Dermis blood vessel endothelial cell (primary cell): ENCODE measurements around the gene ACAD9. TPM values are rescaled to one million over a fixed set of nuclear protein-coding genes. Genes with fewer than 3 reads are reported as not detected.
A peak's percentile ranks its signal among the peaks of the same experiment; 100 is the strongest.
"Not testable (repeated sequence)": the region's sequence is repeated elsewhere in the genome, so short reads cannot be mapped to it uniquely, and the experiment has no call there.

Experiments used
- DNase-seq: peaks from one replicate; pipeline ENCODE4 v3.0.0; 2010
- total RNA-seq: library from RNA; depleted of rRNA; stranded (reverse); fragments of >200 nt; gene quantifications from 2 replicates; pipeline ENCODE4 v1.2.3, GENCODE V29; 2014

The ACAD9 gene
- total RNA-seq, 1 donor from 2014 or later = 47.5 TPM

DNA sequence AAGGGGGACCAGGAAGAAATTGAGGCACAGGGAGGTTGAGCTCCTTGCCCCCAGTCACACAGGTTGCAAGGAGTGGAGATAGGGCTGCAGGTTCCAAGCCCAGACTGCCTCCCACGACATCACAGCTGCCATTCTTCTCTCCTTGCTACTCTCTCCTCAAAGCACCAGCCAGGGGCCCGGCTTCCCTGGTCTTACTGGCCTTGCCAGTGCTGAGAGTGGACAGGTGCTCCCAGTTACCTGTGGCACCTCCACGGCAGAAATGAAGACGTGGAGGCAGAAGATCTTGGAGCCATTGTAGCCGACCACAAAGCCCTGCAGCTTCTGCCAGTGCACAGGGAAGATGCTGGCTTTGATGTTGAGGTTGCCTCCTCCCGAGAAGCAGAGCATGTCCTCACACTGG is 17.9 kb upstream of the ACAD9 start:
- no peak for DNase-seq

DNA sequence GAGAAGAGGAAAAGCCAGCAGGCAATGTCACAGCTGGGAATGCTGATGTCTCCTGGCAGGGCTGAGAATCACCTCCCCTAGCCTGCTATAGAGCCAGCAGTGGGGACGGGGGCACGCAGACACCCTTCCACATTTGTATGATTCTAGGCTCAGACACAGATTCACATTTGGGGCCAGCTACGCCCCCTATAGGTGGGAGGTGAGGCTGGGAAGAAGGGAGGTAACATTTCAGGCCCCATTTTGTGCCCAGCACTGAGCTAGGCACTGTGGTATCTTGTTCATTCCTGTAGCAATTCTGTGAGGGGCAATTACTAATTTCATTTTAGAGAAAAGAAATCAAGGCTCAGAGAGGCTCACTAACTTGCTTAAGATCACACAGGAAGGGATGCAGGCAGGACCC is 15.9 kb upstream of the ACAD9 start:
- DNase-seq = peak; percentile 10

- DNase-seq = no peak
Measured at GRCh38 chr3:128864351-128864811, 15.0 kb upstream of the ACAD9 start.

DNA sequence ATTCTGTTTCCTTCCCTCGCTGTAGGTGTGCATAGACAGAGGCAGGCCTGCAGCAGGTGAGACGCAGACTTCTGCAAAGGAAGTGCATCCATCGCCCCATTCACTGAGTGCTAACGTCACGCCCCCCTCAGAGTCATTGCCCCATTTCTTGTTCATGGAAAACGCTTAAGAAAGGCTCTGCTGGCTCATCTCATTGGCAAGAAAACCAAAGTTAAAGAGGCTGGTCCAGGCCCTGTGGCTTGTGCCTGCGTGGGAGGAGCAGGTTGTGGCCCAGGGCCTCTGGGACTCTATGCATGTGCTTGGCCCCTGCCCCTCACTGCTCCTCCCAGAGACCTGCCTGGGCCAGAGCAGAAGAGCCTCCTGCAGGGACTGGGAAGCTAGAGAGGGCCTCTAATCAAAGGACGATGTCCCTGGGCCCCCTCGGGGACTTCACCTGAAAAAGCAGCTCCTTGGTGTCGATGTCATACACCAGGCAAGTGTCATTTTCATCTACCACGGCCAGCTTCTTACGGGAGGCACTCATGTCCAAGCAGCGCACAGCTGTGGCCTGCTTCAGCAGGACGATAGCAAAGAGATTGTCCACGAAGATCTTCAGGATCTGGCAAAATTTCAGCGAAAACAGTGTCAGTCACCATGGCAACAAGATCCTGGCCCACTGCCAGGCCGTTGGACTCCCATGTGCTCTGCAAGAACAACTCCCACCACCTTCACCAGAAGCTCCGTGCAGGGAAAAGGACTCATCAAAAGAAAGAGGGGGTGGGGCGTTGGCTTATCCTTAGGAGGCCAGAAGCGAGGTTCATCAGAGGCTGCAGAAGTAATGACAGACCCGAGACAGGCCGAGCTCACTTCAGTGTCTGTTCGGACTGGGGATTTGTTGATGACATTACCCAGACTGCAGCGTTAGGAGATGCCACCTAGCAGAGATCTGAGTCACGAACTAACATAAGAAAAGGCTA is 14.3 kb upstream of the ACAD9 start:
- peak; percentile 15 for DNase-seq

DNA sequence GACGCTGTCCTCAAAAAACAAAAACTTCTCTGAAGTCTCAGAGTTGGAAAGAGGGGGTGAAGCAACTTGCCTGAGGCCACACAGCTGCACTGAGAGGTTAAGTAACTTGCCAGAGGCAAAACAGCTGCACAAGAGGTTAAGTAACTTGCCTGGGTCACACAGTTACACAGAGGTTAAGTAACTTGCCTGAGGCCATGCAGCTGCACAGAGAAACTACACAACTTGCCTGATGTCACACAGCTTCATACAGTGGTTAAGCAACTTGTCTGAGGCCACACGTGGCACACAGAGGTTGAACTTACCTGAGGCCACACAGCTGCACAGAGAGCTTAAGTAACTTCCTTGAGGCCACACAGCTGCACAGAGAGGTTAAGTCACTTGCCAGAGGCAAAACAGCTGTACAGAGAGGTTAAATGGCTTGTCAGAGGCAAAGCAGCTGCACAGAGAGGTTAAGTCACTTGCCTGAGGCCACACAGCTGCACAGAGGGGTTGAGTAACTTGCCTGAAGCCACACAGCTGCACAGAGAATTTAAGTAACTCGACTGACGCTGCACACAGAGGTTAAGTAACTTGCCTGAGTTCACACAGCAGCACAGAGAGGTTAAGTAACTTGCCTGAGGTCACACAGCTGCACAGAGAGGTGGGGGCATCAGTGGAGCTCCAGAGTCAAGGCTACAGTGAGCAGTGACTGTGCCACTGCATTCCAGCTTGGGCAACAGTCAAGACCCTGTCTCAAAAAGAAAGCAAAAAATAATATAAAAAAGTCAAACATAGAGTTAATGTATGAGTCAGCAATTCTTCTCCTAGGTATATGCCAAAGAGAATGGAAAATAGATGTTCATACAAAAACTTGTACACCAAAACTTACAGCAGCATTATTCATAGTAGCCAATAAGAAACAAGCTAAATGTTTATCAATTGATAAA is 12.0 kb upstream of the ACAD9 start:
- DNase-seq = no peak

- no peak for DNase-seq
Measured at GRCh38 chr3:128870347-128870746, 9.1 kb upstream of the ACAD9 start.

- no peak for DNase-seq
Measured at GRCh38 chr3:128872282-128872681, 7.1 kb upstream of the ACAD9 start.

- DNase-seq = no peak
Measured at GRCh38 chr3:128872744-128873143, 6.7 kb upstream of the ACAD9 start.

DNA sequence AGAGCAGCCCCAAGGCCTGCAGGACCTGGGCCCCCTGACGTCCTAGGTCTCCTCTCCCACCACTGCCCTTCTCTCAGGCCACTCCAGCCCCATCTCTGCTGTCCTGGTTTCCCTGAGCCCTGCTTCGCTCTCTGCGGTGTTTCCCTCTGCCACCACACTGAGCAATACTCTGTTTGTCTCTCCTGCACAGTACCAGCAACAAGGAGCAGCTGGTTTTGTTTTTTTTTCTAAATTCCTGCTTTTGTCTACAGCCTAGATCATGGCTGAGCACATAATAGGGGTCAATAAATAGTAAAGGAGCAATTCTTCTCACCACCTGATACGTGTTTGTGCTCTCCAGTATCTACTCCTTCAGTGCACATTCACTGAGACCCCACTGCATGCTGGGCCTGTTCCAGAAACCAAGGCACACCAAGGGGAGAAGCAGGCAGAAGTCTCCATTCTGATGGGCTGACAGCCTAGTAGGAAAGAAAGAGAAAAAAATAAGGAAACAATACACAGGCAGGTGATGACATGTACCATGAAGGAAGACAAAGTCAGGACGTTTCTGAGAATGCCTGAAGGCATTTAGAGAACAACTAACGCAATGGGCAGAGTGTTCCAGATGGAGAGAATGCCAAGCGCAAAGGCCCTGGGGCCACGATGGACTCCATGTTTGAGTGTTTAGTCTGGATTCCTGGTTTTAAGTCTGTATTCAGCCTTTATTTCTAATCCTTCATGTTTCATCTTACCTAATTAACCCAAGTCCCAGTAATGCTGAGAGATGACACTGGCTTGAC is 6.0 kb upstream of the ACAD9 start:
- DNase-seq = no peak

DNA sequence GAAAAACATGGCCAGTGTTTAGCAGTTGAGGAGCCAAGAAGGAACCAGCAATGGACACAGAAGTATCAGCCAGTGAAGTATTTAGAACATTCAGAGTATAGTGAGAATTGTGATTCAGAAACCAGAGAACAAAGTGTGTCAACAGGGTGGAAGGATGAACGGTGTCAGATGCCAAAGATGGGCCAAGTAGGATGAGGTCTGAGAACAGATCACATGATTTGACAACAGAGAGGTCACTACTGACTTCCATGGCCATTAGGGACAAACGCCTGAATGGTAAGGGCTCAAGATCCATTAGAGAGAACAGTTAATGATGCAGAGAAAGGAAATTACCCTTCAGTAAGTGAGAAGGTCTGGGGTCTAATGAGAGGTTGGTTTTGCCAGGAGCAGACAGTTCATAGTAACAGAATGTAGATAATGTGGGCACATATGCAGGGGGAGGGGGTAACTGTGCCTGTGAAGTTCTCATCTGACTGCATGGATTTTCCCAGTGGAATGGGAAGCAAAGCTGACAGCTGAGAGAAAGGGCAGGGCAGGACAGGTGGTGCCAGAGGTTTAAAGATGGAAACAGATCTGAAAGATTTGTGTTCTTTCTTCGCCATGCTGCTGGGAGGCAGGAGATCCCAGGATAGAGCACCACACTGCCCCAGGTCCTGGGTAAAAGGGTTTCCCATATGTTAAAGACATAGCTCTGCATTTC is 4.8 kb upstream of the ACAD9 start:
- no peak for DNase-seq

- DNase-seq = peak; percentile 63
Measured at GRCh38 chr3:128875556-128876120, 3.8 kb upstream of the ACAD9 start.

- no peak for DNase-seq
Measured at GRCh38 chr3:128878011-128878457, 1.4 kb upstream of the ACAD9 start.

DNA sequence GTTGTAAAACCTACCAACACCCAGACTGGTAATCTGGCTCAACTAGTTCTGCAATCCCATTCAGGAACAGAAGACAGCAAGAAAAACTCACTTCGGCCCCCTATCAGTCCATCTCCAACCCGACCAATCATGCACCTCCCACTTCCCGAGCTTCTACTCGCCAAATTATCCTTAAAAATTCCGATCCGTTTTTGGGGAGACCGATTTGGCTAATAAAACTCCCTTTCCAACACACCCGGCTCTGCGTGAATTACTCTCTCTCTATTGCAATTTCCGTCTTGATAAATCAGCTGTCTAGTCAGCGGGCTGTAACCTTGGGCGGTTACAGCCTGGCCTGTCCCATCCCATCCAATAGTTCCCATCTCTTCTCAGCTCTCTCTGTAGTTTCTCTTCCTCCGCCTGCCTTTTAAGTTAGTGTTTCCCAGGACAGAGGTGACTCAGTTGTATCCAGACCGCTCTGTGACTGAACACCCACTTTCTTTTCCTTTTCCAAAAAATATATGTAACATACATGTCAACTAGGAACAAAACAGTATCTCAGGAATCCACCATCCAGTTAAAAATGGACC is 780 bp upstream of the ACAD9 start:
- peak; percentile 61 for DNase-seq

DNA sequence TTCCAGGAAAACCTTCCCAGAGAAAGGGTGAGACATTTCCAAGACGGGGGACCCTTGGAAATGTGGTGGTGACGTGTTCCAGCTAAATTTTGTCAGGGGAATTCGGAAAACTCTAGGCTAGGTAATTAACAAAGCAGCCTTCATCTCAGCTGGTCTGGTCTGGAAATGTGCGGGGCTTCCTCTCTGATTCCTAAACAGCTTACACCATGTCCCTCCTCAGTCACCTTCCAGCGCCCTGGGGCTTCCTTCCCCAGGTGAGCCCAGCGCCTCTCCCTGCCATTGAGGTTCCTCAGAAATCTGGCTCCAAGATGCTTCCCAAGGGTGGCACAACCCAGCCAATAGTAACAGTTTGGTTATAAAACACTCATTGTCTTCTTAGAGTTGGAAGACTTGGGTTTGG is 571 bp downstream of the ACAD9 start:
- no peak for DNase-seq

DNA sequence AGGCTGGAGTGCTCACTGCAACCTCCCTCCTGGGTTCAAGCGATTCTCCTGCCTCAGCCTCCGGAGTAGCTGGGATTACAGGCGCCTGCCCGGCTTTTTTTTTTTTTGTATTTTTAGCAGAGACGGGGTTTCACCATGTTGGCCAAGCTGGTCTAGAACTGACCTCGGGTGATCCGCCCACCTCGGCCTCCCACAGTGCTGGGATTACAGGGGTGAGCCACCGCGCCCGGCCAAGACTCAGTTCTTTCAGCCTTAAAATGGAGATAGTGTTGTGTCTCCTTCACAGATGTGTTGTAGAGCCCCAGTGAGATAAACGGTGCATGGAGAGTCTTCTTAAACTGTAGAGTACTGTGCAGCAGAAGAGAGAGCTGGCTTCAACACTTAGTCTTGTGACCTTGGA is 1.0 kb downstream of the ACAD9 start:
- DNase-seq = not testable (repeated sequence)

DNA sequence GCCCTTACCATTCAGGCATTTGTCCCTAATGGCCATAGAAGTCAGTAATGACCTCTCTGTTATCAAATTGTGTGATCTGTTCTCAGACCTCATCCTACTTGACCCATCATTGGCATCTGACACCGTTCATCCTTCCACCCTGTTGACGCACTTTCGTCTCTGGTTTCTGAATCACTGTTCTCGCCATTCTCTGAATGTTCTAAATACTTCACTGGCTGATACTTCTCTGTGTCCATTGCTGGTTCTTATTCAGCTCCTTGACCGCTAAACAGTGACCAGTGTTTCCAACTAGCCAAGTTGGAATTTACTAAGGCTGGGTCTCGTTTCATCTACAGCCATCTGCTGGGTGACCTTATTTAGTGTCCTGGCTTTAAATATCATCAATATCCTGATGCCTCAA is 2.2 kb downstream of the ACAD9 start:
- DNase-seq = no peak

DNA sequence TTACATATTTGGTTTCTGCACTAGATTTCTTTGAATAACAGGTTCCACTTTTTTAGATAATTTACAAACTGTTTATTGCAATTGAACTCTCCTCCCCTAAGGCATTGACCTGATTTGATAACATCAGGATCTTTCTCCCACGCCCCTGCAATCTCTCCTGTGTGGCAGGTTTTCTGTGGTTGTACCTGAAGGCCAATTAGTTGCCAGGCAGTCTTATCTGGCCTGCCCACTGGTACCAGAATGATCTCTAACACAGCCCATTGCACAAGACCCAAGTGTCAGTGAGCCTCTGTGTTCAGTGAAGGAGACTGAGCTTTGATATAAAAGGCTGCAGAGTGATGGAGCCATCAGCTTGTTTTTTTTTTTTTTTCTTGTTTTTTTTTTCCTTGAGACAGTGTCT is 3.3 kb downstream of the ACAD9 start:
- DNase-seq = no peak

- no peak for DNase-seq
Measured at GRCh38 chr3:128884992-128885391, 5.6 kb downstream of the ACAD9 start.

GRCh38 chr3:128889139-128889894 is 9.9 kb downstream of the ACAD9 start:
- peak; percentile 17 for DNase-seq
